ENCODE results near the gene PCDHGB6. TPM values are rescaled to one million over a fixed set of nuclear protein-coding genes. Genes with fewer than 3 reads are reported as not detected.

The PCDHGB6 gene
- total and polyA plus RNA-seq, 2 experiments from 2014 or later: 13.1 to 13.6 TPM

DNA sequence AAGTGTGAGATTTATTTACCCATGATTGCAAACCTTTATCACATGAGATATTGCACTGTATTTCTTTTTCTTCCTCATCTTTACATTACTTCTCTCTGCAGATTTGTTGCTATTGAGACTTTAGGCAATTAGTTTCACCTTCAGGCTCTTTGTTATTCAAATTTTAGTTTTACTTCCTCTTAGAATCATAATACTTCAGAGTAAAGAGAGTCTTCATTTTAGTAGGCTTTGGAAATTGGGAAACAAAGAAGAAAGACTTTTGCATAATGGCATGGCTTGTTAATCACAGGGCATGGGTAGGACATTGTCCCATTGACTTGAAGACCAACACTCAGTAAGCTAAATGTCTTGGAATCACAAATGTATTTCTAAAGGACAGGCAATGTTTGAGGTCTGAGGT lies 45.1 kb upstream of the PCDHGB6 start:
- Histone ChIP-seq H3K4me1 (ENCODE audit: insufficient read depth) (no peaks in the 10 kb centered on the region), H3K9me2 (replicated peaks; ENCODE audit: insufficient read depth) (no peaks in the 10 kb centered on the region), H4K20me1 (ENCODE audit: insufficient read depth, poor library complexity, severe bottlenecking) (no peaks in the 10 kb centered on the region), H3K4me3 (no peak overlapping the region), H3K4me2 (no peak overlapping the region), H3K27ac (no peak overlapping the region), H3K9me3 (ENCODE audit: low read depth) (peaks cover 5% of the 10 kb centered on the region), H2AFZ (no peak overlapping the region), H3K79me2 (no peaks in the 10 kb centered on the region), H3K27me3 (no peaks in the 10 kb centered on the region), H3K36me3 (replicated peaks; ENCODE audit: insufficient read depth, low read depth) (no peaks in the 10 kb centered on the region)
- no peak for TF ChIP-seq EZH2phosphoT487 (IDR thresholded peaks at IDR 0.05; ENCODE audit: low read depth, severe bottlenecking, unreplicated experiment)
- TF ChIP-seq, protein P1, sequence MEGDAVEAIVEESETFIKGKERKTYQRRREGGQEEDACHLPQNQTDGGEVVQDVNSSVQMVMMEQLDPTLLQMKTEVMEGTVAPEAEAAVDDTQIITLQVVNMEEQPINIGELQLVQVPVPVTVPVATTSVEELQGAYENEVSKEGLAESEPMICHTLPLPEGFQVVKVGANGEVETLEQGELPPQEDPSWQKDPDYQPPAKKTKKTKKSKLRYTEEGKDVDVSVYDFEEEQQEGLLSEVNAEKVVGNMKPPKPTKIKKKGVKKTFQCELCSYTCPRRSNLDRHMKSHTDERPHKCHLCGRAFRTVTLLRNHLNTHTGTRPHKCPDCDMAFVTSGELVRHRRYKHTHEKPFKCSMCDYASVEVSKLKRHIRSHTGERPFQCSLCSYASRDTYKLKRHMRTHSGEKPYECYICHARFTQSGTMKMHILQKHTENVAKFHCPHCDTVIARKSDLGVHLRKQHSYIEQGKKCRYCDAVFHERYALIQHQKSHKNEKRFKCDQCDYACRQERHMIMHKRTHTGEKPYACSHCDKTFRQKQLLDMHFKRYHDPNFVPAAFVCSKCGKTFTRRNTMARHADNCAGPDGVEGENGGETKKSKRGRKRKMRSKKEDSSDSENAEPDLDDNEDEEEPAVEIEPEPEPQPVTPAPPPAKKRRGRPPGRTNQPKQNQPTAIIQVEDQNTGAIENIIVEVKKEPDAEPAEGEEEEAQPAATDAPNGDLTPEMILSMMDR (IDR thresholded peaks at IDR 0.05; ENCODE audit: poor library complexity): no peak
- no peak for TF ChIP-seq EZH2 (IDR thresholded peaks at IDR 0.05; ENCODE audit: borderline replicate concordance)
- DNase-seq (ENCODE audit: low spot score): no peak

DNA sequence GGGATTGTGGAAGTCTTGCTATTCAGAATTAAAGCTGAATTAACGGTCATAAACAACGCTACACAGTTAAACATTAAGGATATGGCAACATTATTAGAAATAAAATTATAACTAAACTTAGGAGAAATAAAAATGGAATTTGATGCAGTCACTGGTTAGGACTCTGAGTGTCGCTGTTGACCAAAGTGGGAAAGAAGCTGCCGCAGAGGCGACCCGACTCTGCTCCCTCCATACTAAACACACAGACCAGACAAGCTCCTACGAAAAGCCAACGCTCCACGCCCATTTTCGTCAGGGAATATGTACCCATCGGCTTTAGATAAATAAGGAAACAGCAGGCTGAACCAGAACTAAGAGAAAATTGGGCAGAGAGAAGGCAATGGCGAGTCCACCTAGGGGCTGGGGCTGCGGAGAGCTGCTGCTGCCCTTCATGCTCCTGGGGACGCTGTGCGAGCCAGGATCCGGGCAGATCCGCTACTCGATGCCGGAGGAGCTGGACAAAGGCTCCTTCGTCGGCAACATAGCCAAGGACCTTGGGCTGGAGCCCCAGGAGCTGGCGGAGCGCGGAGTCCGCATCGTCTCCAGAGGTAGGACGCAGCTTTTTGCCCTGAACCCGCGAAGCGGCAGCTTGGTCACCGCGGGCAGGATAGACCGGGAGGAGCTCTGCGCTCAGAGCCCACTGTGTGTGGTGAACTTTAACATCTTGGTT lies 43.7 kb upstream of the PCDHGB6 start, which contains the start of gene PCDHGA5:
Gene PCDHGA5, plus strand, starts transcription at position 211 of the 709 bp plus-strand sequence. Its CDS starts 169 bp downstream, at position 380.
- no peaks in the 10 kb centered on the region for H3K79me2 ChIP-seq
- H3K27ac ChIP-seq: no peak within 1 kb of the TSS
- H3K36me3 ChIP-seq (replicated peaks; ENCODE audit: insufficient read depth, low read depth): no peaks in the 10 kb centered on the region
- H3K4me2 ChIP-seq: no peak within 1 kb of the TSS
- DNase-seq (ENCODE audit: low spot score): no peak
- no peaks in the 10 kb centered on the region for H3K27me3 ChIP-seq
- no peaks in the 10 kb centered on the region for H4K20me1 ChIP-seq (ENCODE audit: insufficient read depth, poor library complexity, severe bottlenecking)
- no peak within 1 kb of the TSS for H2AFZ ChIP-seq
- TF ChIP-seq, protein P1 (IDR thresholded peaks at IDR 0.05; ENCODE audit: poor library complexity): no peak
- TF ChIP-seq EZH2phosphoT487 (IDR thresholded peaks at IDR 0.05; ENCODE audit: low read depth, severe bottlenecking, unreplicated experiment) (no peak), EZH2 (IDR thresholded peaks at IDR 0.05; ENCODE audit: borderline replicate concordance) (no peak)
- H3K4me3 ChIP-seq: no peak within 1 kb of the TSS
- H3K4me1 ChIP-seq (ENCODE audit: insufficient read depth): no peaks in the 10 kb centered on the region
- WGBS (ENCODE audit: low lambda C conversion rate, missing lambda C conversion rate): 96% methylated on average over 32 of the region's 34 CpGs
- H3K9me2 ChIP-seq (replicated peaks; ENCODE audit: insufficient read depth): no peaks in the 10 kb centered on the region
- peaks cover 5% of the 10 kb centered on the region for H3K9me3 ChIP-seq (ENCODE audit: low read depth)

DNA sequence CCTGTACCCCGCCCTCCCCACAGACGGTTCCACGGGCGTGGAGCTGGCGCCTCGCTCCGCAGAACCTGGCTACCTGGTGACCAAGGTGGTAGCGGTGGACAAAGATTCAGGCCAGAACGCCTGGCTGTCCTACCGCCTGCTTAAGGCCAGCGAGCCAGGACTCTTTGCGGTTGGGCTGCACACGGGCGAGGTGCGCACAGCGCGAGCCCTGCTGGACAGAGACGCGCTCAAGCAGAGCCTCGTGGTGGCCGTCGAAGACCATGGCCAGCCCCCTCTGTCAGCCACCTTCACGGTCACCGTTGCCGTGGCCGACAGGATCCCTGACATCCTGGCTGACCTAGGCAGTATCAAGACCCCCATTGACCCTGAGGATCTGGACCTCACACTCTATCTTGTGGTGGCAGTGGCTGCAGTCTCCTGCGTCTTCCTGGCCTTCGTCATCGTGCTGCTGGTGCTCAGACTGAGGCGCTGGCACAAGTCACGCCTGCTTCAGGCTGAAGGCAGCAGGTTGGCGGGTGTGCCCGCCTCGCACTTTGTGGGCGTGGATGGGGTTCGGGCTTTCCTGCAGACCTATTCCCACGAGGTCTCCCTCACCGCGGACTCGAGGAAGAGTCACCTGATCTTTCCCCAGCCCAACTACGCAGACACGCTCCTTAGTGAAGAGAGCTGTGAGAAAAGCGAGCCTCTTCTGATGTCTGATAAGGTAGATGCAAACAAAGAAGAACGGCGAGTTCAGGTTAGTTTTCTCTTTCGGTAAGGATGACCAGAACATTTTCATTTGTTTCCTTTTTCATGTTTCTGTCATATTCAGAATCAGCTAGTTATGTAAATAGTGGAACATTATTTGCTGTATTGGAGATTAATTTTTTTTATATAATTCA lies 41.6 kb upstream of the PCDHGB6 start:
- TF ChIP-seq, protein P1 (IDR thresholded peaks at IDR 0.05; ENCODE audit: poor library complexity): no peak
- no peak for TF ChIP-seq EZH2phosphoT487 (IDR thresholded peaks at IDR 0.05; ENCODE audit: low read depth, severe bottlenecking, unreplicated experiment)
- no peak for TF ChIP-seq EZH2 (IDR thresholded peaks at IDR 0.05; ENCODE audit: borderline replicate concordance)
- H3K27me3 ChIP-seq: no peaks in the 10 kb centered on the region
- no peaks in the 10 kb centered on the region for H4K20me1 ChIP-seq (ENCODE audit: insufficient read depth, poor library complexity, severe bottlenecking)
- 96% methylated on average over 43 of the region's 46 CpGs for WGBS (ENCODE audit: low lambda C conversion rate, missing lambda C conversion rate)
- no peak overlapping the region for H3K4me3 ChIP-seq
- H3K79me2 ChIP-seq: no peaks in the 10 kb centered on the region
- H3K4me1 ChIP-seq (ENCODE audit: insufficient read depth): no peaks in the 10 kb centered on the region
- H3K9me2 ChIP-seq (replicated peaks; ENCODE audit: insufficient read depth): no peaks in the 10 kb centered on the region
- H3K9me3 ChIP-seq (ENCODE audit: low read depth): peaks cover 5% of the 10 kb centered on the region
- H3K4me2 ChIP-seq: no peak overlapping the region
- no peak overlapping the region for H3K27ac ChIP-seq
- DNase-seq (ENCODE audit: low spot score): no peak
- no peaks in the 10 kb centered on the region for H3K36me3 ChIP-seq (replicated peaks; ENCODE audit: insufficient read depth, low read depth)
- H2AFZ ChIP-seq: no peak overlapping the region
